ENCODE measurements around the gene ELAC2.

The ELAC2 gene

DNA sequence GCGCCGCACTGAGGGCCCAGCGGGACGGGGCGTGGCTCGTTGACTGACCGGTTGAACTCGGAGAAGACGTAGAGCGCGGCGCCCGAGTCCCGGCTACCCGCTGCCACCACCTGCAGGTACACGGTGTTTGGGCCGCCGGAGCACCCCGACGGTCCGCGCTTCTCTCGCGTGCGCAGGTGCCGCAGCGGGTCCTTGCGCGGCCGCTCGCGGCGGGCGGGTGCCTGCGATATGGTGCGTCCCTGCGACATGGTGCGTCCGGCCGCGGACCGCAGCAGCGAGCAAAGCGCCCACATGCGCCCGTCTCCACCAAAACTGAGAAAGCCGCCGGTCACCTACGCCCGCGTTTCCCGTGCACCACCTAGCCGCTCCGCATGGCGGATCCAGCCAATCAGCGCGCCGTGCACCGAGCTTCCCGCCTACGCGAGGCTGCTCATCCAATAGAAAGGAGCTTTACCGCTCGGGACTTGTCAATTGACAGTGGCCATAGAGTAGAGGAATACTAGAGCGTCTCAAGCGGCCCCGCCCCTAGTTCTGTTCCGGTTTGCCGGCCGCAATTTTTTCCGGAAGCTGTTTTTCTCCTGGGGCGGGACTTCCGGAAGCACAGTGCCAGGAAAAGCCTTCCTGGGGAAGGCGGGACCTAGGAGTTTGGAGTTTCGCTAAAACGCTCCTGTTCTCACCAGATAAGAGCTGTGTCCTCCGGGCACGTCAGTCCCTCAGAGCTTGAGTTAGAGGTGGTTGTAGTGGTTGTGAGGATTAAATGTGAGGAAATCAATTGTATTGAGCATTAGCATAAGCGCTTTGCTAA lies at the start of gene ELAC2:
TSS of gene ELAC2 (minus strand) at position 373 of the 805 bp plus-strand sequence. CDS start at position 293, 80 bp downstream.
- peak; percentile 99 for DNase-seq (ENCODE audit: low spot score)

DNA sequence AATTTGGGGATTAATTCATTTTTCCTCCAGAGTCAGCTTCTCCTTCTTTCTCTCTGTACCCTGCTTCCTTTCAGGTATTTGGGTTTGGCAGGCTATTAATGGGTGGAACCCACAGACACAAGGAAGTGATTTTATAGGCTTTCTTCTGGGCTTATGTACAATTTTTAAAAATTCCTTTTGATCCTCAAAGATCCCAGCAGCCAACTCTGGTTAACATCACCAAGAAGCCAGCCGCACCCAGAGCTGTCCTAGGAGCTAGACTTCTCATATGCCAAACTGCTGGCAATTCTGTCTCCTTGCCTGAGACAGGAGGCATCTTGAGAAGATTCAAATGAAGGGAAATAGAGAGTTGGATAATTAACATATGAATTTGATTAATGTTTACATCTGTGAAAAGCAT lies 47.2 kb upstream of the ELAC2 start:
- DNase-seq (ENCODE audit: low spot score), result no peak

DNA sequence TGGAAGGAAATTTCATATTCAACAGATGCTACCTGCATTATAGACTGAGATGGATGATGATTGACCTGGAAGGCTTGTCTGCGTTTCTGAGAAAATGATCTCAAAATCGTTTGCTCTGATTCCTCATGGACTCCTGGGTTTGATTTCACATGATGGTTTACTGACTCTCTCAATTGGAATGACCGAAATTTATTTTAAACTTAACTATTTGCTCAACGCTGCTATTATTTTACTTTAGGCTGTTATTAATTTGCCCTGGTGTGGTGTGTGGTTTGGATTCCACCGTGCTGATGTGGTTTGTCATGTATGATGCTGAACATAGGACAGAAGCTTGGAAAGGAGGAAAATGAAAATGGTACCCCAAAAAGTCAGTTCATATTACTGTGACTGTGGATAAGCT lies 37.3 kb upstream of the ELAC2 start:
- DNase-seq (ENCODE audit: low spot score), result no peak

DNA sequence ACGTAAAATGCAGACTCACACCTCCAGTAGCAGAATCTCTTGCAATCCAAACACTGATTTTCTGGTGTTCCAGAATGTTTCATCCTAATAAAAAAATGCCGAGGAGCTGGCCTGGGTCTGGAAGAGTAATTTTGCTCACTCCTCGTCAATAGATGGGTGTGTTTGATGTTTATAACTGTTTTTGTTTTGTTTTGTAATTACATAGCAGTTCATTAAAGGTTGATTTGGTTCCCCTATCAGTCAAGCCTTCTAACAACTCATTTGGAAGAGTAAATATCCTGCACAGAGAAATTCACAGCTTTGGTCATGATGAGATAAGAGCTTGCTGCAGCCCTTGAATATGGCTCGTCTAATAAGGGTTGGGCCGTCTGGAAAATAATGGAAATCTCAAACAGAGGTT lies 36.8 kb upstream of the ELAC2 start:
- DNase-seq (ENCODE audit: low spot score), result no peak

DNA sequence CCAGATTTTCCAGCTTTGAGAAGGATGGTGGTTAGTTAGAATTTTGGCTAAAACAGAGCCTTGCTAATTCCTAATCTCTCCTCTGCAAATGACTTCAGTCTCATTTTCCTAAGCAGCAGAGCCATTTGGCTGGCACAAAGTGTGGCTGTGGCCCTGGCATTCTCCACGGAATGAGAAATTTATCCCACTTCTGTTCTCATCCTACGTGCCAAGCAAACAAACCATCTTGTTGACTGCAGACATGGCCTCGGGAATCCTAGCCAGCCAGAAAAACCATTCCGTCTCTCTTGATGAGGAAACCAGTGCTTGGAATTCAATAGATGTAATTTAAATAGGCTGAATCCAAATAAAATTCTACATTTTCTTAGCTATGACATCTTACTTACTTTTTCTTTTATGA lies 34.1 kb upstream of the ELAC2 start:
- DNase-seq (ENCODE audit: low spot score), result peak; percentile 93

DNA sequence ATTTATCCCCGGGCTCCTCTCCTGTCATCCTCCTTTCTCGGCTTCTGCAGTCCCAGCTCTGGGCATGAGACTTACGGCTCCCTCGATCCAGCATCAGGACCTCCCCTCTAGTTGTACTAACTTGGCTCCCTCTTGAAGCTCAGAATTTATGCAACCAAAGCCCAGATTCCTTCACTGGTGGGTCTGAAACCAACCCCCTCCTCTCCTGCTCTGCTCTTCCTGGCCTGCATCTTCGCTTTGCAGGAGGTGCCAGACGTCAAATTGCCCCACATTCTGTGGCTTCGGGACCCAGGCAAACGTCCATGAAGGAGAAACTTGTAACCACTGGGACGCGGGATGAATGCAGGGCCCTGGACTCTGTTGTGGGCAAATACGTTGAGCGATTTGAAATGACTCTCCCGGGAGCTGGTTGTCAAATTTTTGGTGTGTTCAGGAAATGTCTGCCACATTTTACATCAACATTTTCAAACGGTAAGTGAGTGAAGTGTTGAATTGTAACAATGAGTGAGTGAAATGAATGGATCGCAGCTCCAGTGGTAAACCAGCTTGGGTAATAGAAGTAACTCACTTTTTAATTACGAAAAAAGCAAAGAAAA lies 29.3 kb upstream of the ELAC2 start:
- no peak for DNase-seq (ENCODE audit: low spot score)

GRCh38 chr17:13046361-13046760 lies 28.5 kb upstream of the ELAC2 start:
- DNase-seq (ENCODE audit: low spot score), result no peak

GRCh38 chr17:13044572-13045065 lies 26.8 kb upstream of the ELAC2 start:
- DNase-seq (ENCODE audit: low spot score), result no peak

DNA sequence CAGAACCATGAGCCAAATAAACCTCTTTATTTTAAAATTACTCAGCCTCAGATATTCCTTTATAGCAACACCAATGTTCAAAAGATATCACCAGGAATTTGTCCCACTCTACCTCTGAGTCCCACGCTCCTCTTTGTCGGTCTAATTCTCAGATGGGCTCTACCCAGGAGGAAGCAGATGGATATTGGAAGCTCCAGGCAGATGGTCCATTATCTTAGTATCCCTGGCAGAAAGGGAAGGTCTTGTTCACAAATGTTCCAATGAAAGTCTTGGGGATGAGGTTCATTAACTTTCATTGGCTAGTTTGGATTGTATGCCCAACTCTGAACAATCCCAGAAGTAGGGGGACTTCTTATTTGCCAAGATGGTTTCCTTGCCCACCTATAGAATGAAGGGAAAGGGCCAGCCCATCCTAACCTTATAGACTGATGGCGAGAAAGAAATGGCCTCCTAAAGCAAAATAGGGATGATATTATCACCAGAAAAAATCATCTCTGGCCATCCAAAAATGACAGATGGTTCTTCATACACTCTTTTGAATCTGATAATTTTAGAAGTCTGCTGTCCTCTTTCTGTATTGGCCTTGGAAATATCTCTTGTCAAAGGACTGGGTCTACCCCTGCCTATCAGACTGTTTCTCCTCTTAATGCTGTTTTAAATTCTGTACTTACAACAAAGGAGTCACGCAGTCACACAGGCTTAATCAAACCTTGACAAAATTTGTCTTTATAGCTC lies 21.3 kb upstream of the ELAC2 start:
- peak; percentile 84 for DNase-seq (ENCODE audit: low spot score)

GRCh38 chr17:13036751-13037150 lies 18.9 kb upstream of the ELAC2 start:
- DNase-seq (ENCODE audit: low spot score), result no peak

GRCh38 chr17:13035420-13035819 lies 17.6 kb upstream of the ELAC2 start:
- DNase-seq (ENCODE audit: low spot score), result no peak

- DNase-seq (ENCODE audit: low spot score), result peak; percentile 29
Measured at GRCh38 chr17:13031718-13032350, 14.0 kb upstream of the ELAC2 start.

DNA sequence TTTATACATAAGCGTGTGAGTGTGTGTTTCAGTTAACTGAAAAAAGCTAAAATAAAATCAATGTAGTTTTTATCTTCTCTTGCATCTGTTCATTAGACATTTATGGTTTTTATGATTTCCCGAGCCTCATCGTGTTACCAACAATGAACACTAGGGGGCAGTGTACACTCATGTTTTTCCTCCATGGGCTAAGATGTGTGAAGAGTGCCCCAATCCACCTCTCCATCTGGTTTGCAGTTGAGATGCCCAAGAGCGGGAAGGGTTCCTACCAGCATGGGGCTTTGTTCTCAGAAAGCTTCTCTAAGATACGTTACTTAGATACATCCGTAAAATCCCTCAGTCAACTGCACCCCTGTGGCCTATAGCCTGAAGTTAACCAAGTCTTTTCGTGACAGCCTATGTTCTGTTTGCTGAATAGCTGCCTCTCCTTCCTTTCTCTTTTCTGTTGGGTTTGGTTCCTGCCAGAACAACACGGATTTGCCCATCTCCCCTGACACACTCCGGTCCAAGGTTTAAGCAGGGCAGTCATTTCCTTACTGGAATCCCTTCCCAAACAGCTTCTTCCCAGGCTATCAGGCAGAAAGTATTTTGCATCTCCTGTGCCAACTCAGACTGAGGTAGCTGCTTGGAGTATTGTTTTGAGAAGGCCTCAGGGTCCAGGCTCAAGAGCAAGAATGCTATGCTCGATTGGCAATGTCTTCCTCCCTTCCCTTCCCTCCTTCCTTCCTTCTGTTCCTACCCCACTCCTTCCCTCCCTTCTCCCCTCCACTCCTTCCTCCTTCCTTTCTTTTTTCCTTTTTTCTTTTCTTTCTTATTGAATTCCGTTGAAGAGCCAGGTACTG lies 12.9 kb upstream of the ELAC2 start:
- peak; percentile 84 for DNase-seq (ENCODE audit: low spot score)

GRCh38 chr17:13030056-13030455 lies 12.2 kb upstream of the ELAC2 start:
- no peak for DNase-seq (ENCODE audit: low spot score)

- no peak for DNase-seq (ENCODE audit: low spot score)
Measured at GRCh38 chr17:13029340-13029739, 11.5 kb upstream of the ELAC2 start.

DNA sequence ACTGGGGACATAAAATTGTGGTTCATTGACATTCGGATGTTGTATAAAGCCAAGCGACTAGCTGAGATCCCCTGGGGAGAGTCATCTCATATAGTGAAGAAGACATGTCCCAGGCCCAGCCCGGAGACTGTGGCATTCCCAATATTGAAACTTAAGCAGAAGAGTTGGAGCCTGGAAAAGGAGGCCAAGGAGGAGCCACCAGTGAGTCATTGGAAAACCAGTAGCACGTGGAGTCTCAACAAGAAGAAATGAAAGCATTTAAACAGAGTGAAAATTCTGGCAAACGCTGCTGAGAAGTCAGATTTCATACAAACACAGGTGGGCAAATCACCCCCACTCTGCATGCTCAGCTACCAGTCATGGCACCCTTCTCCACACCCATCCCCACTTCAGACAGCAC lies 9.4 kb upstream of the ELAC2 start:
- no peak for DNase-seq (ENCODE audit: low spot score)

- no peak for DNase-seq (ENCODE audit: low spot score)
Measured at GRCh38 chr17:13025687-13026086, 7.9 kb upstream of the ELAC2 start.

- DNase-seq (ENCODE audit: low spot score), result no peak
Measured at GRCh38 chr17:13025258-13025627, 7.4 kb upstream of the ELAC2 start.

DNA sequence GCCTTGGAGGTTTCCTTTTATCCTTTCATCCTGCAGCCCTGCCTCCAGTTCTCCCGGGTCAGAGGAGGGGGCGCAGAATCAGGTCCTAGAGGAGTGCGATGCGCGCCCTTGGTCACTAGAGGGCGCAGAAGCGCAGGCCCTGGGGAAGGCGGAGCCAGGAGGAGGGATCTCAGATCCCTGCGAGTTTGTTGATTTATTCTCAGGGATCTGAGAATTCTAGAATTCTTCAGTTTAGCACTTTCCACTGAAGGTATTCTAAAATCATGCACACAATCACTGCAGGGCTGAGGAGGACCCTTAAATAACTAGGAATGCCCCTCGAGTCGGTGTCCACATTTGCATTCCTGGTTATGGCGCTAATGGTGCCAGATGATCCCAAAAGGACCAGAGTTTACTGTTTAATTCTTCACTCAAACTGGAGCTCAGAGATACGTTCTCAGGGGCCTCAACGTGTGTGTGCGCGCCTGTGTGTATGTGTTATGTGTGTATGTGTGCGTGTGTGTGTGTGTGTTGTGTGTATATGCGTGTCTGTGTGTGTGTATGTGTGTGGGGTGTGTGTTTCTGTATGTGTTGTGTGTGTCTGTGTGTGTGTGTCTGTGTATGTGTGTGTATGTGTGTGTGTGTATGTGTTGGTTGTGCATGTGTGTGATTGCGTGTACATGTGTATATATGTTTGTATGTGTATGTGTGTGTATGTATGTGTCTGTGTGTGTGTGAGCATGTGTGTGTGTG lies 6.9 kb upstream of the ELAC2 start:
- peak; percentile 71 for DNase-seq (ENCODE audit: low spot score)

GRCh38 chr17:13024016-13024415 lies 6.2 kb upstream of the ELAC2 start:
- DNase-seq (ENCODE audit: low spot score), result peak; percentile 44

Data from cerebellar cortex (tissue), 1 donor.